SW480 (cell line): ENCODE results near the gene ITGA5.

ENCODE experiments used
- DNase-seq: peaks from one replicate; pipeline ENCODE4 v3.0.0-alpha.2; 2016; ENCODE audit warnings: low spot score

Gene ITGA5

DNA sequence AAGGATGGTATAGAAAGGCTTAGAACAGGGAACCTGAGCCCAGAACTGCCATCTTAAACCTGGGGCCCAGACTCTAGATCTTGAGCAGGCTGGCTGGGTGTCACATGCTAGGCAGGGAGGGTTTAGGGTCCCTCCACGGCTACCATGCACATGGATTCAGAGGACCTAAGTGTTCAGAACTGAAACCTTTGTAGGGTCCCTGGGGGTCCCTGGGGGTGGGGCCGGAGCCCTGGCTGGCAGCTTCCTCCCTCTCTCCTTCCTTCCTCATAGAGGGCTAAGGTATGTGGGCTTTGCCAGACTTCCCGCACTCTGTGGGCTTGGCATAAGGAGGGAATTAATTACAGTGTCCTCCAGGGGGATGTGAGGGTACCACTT lies 29.9 kb downstream of the ITGA5 start:
- DNase-seq = no peak

DNA sequence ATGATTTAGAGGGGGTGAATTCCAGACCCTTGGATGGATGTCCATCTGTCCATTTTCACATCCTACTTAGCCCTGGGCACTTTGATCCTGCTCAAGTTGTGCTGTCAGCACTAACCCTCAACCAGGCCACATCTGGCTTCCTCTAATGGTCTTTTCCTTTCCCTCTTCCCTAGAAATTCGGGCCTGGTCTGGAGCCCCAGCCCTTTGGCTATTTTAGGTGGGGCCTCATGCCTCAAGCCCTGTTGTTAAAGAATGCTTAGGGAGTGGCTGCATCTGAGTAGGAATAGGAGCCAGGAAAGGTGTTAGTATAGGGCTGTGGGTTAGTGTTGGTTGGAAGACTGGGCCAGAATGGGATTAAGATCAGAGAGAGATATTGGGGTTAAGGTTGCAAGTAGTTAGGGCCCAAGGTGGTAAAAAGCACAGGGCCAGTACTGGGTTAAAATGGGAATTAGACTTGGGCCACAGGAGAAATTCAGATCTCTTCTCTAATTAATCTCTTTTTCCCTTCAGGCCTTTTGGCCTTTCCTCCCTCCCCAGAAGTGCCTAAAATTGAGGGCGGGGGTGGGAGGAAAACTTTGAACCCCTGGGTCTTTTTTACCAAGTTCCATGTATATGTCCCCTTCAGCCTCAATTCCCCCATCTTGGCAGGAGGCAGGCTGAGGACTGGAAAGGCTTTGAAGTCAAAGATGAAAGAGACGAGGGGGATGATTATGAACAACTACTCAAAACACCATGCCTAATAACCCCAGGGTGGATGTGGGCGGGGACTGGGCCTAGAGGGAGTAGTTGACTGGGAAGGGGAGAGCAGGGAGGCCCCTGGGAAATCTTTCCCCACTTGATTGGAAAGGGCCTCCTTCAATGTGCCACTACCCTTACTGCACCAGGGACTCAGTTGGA lies 30.6 kb downstream of the ITGA5 start:
- peak; percentile 88 for DNase-seq

DNA sequence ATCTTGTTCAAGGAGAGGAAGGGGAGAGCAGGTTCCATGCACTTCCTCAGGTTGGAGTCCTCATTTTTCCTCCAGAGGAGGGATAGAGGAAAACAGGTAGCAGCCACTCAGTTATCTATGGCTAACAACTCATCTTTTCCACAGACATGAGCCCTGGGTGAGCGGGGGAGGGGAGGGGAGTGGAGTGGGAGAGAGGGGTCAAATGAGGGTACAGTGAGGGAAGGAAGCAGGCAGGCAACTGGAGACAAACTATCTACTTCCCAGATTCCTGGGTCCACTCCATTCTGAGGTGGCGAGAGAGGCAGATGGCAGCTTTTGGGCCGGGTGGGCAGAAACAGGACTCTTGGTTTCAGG lies 32.0 kb downstream of the ITGA5 start:
- no peak for DNase-seq

DNA sequence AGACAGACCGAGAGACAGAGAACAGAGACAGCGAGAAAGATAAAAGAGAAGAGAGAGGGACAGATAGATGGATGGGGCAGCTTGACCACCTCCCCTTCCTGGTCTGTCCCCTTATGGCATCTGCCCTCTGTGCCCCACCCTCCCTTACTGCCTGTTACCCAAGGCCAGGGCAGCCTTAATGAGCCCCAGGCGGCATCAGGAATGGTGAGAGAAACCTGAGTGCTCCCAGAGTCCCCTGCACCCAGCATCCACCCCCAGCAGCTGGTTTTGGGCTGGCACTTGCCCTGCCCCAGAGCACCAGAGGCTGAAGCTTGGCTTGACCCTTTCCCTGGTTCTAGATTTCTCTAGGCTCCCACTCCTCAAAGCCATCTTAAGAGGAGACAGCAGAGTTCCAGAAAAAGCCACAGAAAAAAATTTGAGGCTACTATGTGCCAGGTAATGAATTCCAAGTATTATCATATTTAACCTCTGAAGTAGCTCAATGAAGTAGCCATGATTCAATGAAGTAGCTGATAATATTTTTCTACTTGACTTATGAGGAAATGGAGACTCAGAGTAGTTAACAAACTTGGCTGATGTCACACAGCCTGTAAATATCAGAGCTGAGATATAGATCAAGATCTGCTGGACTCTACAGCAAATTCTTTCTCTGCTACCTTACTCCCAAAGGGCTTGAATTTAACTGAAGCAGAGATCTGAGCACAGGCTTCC lies 32.5 kb downstream of the ITGA5 start:
- no peak for DNase-seq

DNA sequence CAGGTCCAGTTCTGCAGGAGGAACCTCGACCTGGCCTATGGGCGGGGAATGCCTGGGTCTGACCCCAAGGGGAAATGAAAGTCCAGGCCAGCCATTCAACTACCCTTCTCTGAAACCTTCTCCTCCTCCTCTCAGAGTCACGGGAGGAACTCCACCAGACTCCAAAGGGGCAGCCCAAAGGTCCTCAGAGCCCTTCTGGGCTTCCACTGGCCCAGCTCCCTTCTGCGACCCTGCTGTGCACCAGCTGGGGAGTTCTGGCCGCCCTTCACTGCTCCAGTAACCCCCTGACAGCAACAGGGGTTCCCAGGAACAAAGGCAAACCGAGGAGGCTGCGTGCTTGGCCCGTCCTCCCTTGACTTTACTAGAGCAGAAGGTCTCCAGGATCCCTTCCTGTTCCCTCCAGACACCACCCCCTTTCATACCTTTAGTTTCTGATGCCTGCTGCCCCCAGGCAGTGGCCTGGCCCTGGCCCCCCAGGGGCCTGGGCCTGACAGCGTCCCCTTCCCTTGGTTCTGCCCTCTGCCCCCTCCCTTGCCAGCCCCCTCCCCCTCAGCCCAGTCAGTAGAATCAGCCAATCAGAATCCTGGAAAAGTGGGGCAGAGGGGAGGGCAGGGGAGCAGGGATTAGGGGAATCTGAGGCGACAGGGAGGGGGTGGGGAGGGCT lies 33.7 kb downstream of the ITGA5 start:
- no peak for DNase-seq

DNA sequence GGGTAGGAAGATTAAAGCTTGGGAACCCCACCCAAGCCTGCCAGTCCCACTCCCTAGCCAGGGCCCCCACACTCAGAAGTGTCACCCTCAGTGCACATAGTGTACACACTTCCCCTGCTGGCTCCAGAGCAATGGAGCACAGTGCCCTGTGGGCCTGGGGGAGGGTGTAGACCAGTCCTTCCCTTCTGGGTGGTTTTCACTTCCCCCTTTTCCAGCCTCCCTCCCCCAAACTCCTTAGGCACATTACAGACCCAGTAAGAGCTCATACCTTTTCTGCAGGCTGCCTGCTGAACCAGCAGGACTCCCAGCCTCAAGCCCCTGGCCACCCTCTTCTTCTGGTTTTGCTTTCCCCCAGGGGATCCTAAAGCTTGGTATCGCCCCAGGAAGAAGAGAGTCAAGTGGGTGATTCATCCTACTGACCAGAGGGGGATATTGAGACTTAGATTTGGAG lies 34.5 kb downstream of the ITGA5 start, which contains the start of gene ZNF385A:
Gene ZNF385A, minus strand, starts transcription at position 143 of the 451 bp plus-strand sequence. CDS start 219 bp downstream, outside the sequence.
- DNase-seq = no peak

DNA sequence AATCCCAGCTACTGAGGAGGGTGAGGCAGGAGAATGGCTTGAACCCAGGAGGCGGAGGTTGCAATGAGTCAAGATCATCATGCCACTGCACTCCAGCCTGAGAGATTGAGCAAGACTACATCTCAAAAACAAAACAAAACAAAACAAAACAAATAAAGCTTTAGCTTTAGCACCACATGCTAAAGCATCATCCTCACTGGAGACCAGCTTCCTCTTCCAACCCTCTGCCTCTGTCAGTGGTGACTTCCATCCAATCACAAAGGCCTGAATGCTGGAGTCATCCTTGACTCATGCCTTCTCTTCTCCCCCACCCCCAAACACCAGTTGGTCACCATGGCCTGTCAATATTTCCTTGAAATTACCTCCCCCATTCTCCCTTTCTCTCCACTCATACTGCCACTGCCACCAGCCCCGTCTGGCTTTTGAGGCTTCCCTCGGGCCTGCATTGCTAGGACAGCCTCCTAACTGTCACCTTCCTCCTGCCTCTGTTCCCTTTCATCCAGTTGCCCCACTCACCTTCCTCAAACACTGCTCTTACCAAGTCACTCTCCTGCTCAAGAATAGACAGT lies 35.9 kb downstream of the ITGA5 start:
- peak; percentile 42 for DNase-seq

DNA sequence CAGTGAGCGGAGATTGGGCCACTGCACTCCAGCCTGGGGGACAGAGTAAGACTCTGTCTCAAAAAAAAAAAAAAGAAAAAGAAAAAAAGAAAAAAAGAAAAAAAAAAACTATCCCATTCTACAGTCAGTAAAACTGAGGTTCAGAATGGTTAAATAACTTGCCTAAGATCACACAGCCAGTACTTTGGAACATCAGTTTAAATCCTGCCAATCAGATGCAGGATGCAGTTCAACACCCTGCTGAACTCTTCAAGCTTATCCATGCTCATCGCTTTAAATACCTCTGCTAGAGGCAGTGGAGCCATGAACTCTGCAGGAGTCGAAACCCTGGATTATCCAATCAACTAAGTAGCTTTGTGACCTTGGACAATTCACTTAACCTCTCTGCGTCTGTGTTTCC lies 37.9 kb downstream of the ITGA5 start:
- DNase-seq = no peak

DNA sequence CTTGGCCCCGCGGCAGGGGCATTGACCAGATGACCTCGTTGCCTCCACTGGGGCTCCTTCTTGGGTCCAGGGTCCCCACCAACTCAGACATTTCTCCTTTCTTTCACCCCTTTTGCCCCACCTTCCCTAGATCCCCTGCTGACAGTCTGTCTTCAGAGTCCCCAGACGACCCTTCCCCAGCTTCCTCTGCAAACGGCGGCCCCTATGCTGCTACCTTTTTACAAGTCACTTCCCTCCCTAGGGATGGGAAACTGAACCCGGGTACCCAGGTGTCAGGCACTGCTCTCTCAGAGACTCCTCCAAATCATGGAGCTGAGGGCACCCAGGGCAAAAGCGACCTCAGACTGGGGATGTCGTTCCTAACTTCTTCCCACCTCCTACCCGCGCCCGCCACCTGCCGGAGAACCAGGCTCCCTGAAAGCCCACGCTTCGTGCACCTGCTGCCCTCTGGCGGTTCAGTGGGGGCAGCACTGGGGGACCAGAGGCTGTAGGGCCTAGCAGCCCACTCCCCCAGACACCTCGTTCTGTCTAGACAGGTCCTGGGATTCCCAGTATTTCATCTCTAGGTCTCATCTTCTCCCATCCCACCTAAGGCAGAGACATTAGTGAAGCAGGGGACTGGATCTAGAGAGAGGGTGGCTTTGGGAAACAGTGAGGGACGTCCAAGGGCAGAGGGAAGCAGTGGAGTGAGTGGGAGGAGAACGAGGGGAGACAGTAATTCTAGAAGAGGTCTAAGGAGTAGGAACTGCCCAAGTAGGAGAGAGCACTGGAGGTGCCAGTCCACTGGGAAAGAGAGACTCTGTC lies 39.5 kb downstream of the ITGA5 start:
- DNase-seq = peak; percentile 89

DNA sequence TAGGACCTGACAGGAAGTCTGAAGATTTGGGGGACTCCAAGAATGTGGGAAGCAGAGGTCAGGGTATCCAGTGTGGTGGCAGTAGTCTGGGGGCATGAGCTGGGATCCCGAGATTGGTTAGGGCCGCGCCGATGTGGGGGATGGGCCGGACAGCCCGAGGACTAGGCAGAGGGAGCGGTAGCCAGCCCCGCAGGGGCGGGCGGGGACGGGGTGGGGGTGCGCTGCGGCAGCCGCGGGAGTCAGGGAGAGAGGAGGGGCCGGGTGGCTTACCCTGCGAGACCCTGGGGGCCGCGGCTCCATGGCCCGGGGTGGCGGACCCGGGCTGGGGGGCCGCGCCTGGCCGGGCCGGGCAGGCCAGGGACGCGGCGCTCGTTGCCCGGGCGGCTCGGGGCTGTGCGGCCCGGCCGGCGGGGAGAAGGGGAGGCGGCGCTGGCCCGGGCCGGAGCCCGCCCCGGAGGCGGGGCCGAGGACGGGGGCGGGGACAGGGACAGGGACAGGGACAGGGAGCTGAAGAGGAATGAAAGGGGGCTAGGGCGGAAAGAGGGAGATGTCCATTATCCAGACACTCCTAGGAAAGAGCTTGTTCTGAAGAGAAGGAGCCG lies 40.2 kb downstream of the ITGA5 start:
- peak; percentile 53 for DNase-seq

DNA sequence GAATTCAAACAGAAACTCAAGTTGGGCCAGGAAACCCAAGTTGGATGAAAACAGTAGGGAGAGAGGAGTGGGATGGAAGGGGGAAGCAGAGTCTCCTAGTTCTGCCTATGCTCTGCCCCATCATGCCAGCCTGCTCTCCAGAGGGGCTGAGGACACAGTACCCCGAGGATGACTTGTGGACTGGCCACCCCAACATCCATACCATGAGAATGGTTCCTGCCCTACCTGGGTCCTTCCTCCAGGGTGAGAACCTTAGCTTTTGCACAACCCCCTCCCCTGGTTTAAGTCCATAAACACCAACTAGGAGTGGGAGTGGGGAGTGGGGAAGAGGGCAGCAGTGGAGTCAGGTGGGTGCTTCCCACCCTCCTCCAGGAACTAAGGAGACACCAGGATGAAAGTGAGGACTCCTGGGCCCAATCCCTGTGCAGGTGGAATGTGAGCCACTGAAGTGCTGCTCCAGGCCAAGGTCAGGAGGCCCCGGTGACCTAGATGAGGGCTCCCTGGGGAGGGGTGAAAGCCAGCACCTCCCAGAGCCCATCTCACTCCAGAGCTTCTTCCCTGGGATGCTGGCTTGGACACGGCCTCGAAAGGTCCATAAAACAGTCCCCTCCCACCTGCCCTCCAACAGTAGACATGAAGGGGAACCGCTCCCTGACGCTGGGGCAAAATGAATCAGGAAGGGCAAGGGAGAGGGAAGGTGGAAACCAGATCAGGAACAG lies 41.1 kb downstream of the ITGA5 start:
- DNase-seq = no peak

DNA sequence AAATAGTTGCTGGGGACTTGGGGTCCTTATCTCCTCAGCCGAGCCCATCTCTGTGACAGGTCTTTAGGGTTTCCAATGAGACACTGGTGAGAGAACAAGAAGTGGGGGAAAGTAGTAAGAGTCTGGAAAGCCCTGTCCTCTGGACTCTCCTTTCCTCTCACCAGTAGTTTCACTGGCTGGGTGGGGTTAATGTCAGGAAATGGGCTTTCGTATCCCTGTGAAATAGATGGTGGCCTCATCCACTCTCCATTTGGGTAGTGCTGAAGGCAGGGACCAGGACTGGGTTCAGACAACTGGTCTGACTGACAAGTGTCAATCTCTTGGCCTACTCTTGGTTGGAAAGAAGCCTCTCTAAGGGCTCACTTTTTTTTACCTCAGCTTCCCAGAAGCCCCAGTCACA lies 42.1 kb downstream of the ITGA5 start:
- DNase-seq = no peak

DNA sequence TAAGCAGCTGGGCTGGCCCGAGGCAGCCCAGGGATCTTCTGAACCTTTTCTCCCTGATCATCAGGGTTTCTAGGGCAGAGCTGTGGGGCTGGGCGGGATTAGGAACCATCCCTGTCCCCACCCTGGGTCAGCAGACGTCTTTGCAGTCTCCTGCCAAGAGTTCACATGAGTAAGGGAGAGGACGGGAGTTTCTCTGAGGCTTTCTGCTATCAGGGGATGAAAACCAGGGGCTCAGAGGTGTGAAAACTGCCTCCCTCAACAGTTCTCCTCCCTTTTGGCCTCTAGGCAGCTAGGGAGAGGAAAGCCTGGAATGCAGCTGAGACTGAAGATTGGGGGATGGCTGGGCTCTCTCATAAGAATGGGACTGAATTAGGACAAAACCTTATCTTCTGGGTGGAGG lies 42.5 kb downstream of the ITGA5 start:
- DNase-seq = no peak

DNA sequence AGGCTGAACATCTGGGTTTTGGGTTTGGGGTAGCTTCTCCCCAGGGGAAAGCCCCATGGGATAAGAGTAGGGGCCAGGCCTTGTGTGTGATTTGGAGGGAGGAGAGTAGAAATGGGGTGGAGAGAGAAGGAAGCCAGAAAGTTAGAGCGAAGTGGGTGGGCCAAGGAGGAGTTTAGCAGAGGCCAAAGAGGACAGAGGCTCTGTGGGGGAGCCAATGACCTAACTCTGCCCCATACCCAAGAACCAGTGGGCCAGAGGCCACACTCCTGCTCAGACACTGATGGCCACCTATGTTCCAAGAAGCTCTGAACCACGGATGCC lies 43.8 kb downstream of the ITGA5 start:
- DNase-seq = no peak

DNA sequence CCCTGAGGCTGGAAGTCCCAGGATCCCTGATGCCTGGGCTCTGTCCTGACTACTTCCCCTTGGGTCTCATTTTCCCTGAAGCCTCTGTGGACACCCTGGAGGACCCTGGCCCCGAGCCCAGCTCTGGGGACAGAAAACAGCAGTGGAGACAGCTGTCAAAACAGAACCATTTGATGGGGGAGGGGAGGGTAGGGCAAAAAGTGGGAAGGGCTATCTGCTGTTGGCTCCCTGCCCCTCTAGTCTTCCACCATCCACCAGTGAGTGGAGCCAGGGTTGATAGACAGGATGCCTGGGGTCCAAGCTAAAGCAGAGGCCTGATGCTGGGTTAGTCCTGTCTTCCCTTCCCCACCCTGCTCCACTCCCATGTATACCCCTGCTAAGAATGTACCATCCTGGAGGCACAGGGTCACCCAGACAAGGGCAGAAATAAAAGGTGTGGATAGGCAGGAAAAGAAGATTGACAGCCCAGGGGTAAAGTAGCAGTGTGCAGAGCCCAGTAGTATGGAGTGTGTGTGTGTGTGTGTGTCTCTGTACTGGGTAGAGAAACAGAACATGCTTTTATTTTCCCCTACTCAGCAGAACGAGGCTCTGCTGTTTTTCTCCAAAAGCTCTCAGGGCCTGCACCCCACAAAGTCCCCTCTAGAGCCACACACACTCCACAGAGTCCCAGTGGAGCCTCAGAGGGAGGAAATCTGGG lies 44.4 kb downstream of the ITGA5 start:
- no peak for DNase-seq

DNA sequence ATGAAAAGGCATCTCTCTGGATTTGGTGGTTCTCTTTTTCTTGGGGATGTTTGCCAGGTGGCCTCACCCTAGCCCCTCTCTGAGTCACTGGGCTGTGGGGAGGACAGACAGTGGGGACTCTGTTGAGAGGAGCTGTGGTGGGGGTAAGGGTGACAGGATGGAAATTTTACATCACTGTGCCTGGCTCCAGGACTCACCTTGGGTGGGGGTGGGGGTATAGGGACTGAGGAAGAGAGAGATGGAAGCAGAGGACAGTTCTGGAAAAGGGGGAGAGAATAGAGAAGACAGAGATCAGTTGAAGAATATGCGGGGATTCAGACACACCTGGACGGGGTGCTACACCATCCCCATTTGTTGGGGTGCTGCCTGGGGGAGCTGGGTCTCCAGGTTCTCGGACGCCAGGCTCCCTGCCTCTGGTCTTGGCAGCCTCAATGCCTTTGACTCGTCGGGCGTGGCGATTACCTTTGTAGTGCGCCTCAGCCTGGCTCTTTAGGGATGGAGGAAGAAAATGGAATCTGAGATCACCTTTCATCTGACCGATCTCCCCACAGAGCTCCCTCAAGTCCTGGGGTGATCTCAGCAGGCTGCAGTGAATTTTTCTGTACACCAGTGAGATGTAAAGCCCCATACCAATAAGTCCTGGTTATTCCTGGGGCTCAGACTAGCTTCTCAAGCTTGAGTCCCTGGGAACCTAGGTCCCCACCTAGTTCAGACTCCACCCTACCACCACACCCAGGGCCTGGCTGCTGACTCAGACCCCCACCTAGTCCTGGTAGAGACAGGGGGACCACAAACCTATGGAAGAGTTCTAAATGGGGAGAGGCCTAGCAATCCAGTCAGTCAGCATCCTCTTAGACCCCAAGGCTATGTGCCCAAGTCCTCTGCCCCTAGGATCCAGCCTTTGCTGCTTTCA lies 45.2 kb downstream of the ITGA5 start:
- DNase-seq = peak; percentile 72

DNA sequence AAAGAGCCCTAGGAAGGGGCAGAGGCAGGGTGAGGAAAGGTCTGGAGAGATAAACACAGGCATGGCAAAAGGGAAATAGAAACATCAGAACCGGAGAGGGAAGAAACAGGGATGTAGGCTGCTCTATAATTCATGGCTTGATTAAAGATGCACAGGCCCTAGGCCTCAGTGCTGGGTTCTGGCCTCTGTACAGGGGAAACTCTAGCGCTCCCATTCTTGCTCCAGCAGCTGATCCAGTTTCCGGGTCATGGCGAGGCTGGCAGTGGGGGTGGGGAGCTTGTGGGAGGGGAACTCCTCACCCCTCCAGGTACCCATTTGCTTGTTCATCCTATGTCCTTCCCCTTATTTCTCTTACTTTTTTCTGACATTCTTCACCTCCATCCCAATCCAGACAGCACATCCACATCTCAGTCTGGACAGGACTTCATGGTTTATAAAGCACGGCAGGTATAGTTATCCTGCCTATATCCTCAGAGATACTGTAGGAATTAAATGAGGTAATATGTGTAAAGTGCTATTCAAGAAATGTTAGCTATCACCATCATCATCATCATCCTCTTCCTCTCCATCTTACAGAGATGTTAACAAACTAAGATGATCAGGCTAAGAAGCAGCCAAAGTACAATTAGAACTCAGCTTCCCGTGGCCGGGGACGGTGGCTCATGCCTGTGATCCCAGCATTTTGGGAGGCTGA lies 46.8 kb downstream of the ITGA5 start:
- DNase-seq = no peak
